Neural cell (in vitro differentiated cells): ENCODE measurements around the gene CDYL. TPM values are rescaled to one million over a fixed set of nuclear protein-coding genes. Genes with fewer than 3 reads are reported as not detected.

Experiments used
- H2AFZ ChIP-seq: fragments of 200-600, 300-800 bp; sonication (generic), shearing (Covaris generic); 2 replicates; pipeline ENCODE4 v1.6.0; 2014; ENCODE audit warnings: low read depth, mild to moderate bottlenecking, antibody characterized with exemption, low read length, moderate library complexity
- H3F3A ChIP-seq: fragments of 200-600 bp; shearing (Covaris generic); 2 replicates; pipeline ENCODE4 v1.6.1; 2016; ENCODE audit warnings: mild to moderate bottlenecking, moderate library complexity, mixed read lengths, antibody characterized with exemption, low read length; ENCODE audit not compliant: insufficient read depth, poor library complexity, severe bottlenecking
- H3K27ac ChIP-seq: fragments of 200-600, 300-800 bp; sonication (generic), shearing (Covaris generic); 2 replicates; pipeline ENCODE4 v1.5.1; 2014; ENCODE audit warnings: mild to moderate bottlenecking, low read length, moderate library complexity
- H3K27me3 ChIP-seq: fragments of 300-800, 200-600 bp; sonication (generic), shearing (Covaris generic); 2 replicates; pipeline ENCODE4 v1.6.0; 2014; ENCODE audit warnings: mild to moderate bottlenecking, low read depth, low read length, moderate library complexity; ENCODE audit not compliant: insufficient read depth
- H3K36me3 ChIP-seq: fragments of 300-800, 200-600 bp; sonication (generic), shearing (Covaris generic); 2 replicates; pipeline ENCODE4 v1.5.1; 2014; ENCODE audit warnings: mild to moderate bottlenecking, antibody characterized with exemption, low read length, moderate library complexity; ENCODE audit not compliant: insufficient read depth
- H3K4me2 ChIP-seq: fragments of 300-800, 200-600 bp; sonication (generic), shearing (Covaris generic); 2 replicates; pipeline ENCODE4 v1.6.0; 2014; ENCODE audit warnings: mild to moderate bottlenecking, low read length
- H3K4me3 ChIP-seq: fragments of 300-800, 200-600 bp; sonication (generic), shearing (Covaris generic); 2 replicates; pipeline ENCODE4 v1.5.1; 2014; ENCODE audit warnings: mild to moderate bottlenecking, low read length, moderate library complexity
- H3K79me2 ChIP-seq: fragments of 200-600 bp; shearing (Covaris generic); replicated peaks from 2 replicates; pipeline ENCODE4 v1.6.0; 2014; ENCODE audit warnings: mild to moderate bottlenecking, low read length, moderate library complexity; ENCODE audit not compliant: insufficient read depth
- H3K9ac ChIP-seq: fragments of 300-800, 200-600 bp; sonication (generic), shearing (Covaris generic); 2 replicates; pipeline ENCODE4 v1.6.1; 2016; ENCODE audit warnings: mild to moderate bottlenecking, low read length, mixed read lengths
- H3K9me2 ChIP-seq: fragments of 200-600 bp; shearing (Covaris generic); 2 replicates; pipeline ENCODE4 v1.6.1; 2016; ENCODE audit warnings: mild to moderate bottlenecking, low read length, mixed read lengths; ENCODE audit not compliant: insufficient read depth
- H3K9me3 ChIP-seq: fragments of 200-600, 300-800 bp; sonication (generic), shearing (Covaris generic); 2 replicates; pipeline ENCODE4 v1.6.1; 2016; ENCODE audit warnings: mild to moderate bottlenecking, mixed run types, low read length, moderate library complexity, mixed read lengths
- H4K20me1 ChIP-seq: fragments of 200-600 bp; shearing (Covaris generic); 2 replicates; pipeline ENCODE4 v1.6.1; 2016; ENCODE audit warnings: mild to moderate bottlenecking, mixed run types; ENCODE audit not compliant: insufficient read depth
- CTCF ChIP-seq: fragments of 450-650 bp; IDR thresholded peaks from 2 replicates; pipeline ENCODE4 v1.5.1; 2014; ENCODE audit warnings: antibody characterized with exemption, mild to moderate bottlenecking, moderate library complexity; ENCODE audit not compliant: poor library complexity, severe bottlenecking
- EP300 ChIP-seq: fragments of 450-650 bp; conservative IDR thresholded peaks from 2 replicates; pipeline ENCODE4 v1.6.1; 2014; ENCODE audit warnings: antibody characterized with exemption, mild to moderate bottlenecking, moderate library complexity; ENCODE audit not compliant: poor library complexity, severe bottlenecking
- EZH2 ChIP-seq: fragments of 200-600, 300-800 bp; shearing (Covaris generic), sonication (generic); IDR thresholded peaks from 2 replicates; pipeline ENCODE4 v1.6.1; 2014; ENCODE audit warnings: antibody characterized with exemption, low read length, borderline replicate concordance, mild to moderate bottlenecking; ENCODE audit not compliant: insufficient read depth, poor library complexity, severe bottlenecking
- MXI1 ChIP-seq: fragments of 450-650 bp; conservative IDR thresholded peaks from 2 replicates; pipeline ENCODE4 v1.6.1; 2014; ENCODE audit warnings: antibody characterized with exemption, mild to moderate bottlenecking; ENCODE audit not compliant: poor library complexity, severe bottlenecking
- POLR2AphosphoS5 ChIP-seq: IDR thresholded peaks from 2 replicates; pipeline ENCODE4 v1.6.1; 2012
- RAD21 ChIP-seq: fragments of 450-650 bp; conservative IDR thresholded peaks from 2 replicates; pipeline ENCODE4 v1.6.1; 2014; ENCODE audit warnings: antibody characterized with exemption, mild to moderate bottlenecking, moderate library complexity
- SMC3 ChIP-seq: fragments of 450-650 bp; conservative IDR thresholded peaks from 2 replicates; pipeline ENCODE4 v1.6.1; 2014; ENCODE audit warnings: antibody characterized with exemption, mild to moderate bottlenecking, moderate library complexity; ENCODE audit not compliant: poor library complexity
- TAF1 ChIP-seq: IDR thresholded peaks from 2 replicates; pipeline ENCODE4 v1.6.1; 2012; ENCODE audit warnings: low read depth
- polyA plus RNA-seq: library from polyadenylated mRNA; depleted of rRNA; stranded (reverse); fragments of >200 nt; gene quantifications from 2 replicates; pipeline ENCODE4 v1.2.3, GENCODE V29; 2014
- TF ChIP-seq, protein P1 (sequence below): IDR thresholded peaks from 2 replicates; pipeline ENCODE4 v1.6.1; 2012; ENCODE audit warnings: borderline replicate concordance

Gene CDYL
- polyA plus RNA-seq, 1 donor from 2014 or later: 5.2 TPM

- Histone ChIP-seq H3F3A (no peaks in the 10 kb centered on the region), H3K9me2 (no peaks in the 10 kb centered on the region), H2AFZ (no peak overlapping the region), H3K4me2 (no peak overlapping the region), H3K79me2 (peaks cover 35% of the 10 kb centered on the region), H3K9me3 (no peaks in the 10 kb centered on the region), H3K27me3 (no peaks in the 10 kb centered on the region), H3K27ac (no peak overlapping the region), H3K9ac (no peak overlapping the region), H3K4me3 (no peak overlapping the region), H3K36me3 (no peaks in the 10 kb centered on the region), H4K20me1 (no peaks in the 10 kb centered on the region)
- TF ChIP-seq, protein P1, sequence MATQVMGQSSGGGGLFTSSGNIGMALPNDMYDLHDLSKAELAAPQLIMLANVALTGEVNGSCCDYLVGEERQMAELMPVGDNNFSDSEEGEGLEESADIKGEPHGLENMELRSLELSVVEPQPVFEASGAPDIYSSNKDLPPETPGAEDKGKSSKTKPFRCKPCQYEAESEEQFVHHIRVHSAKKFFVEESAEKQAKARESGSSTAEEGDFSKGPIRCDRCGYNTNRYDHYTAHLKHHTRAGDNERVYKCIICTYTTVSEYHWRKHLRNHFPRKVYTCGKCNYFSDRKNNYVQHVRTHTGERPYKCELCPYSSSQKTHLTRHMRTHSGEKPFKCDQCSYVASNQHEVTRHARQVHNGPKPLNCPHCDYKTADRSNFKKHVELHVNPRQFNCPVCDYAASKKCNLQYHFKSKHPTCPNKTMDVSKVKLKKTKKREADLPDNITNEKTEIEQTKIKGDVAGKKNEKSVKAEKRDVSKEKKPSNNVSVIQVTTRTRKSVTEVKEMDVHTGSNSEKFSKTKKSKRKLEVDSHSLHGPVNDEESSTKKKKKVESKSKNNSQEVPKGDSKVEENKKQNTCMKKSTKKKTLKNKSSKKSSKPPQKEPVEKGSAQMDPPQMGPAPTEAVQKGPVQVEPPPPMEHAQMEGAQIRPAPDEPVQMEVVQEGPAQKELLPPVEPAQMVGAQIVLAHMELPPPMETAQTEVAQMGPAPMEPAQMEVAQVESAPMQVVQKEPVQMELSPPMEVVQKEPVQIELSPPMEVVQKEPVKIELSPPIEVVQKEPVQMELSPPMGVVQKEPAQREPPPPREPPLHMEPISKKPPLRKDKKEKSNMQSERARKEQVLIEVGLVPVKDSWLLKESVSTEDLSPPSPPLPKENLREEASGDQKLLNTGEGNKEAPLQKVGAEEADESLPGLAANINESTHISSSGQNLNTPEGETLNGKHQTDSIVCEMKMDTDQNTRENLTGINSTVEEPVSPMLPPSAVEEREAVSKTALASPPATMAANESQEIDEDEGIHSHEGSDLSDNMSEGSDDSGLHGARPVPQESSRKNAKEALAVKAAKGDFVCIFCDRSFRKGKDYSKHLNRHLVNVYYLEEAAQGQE: no peak
- TF ChIP-seq POLR2AphosphoS5 (no peak), EP300 (no peak), CTCF (no peak), EZH2 (no peak), RAD21 (no peak), MXI1 (no peak), TAF1 (no peak), SMC3 (no peak)
Observed at GRCh38 chr6:4801491-4802110, 25.4 kb downstream of the CDYL start.

GRCh38 chr6:4802312-4802935 lies 26.2 kb downstream of the CDYL start:
- H3K36me3 ChIP-seq: no peaks in the 10 kb centered on the region
- H2AFZ ChIP-seq: no peak overlapping the region
- H3K27ac ChIP-seq: no peak overlapping the region
- no peak overlapping the region for H3K4me2 ChIP-seq
- no peaks in the 10 kb centered on the region for H3K27me3 ChIP-seq
- no peak overlapping the region for H3K9ac ChIP-seq
- H4K20me1 ChIP-seq: no peaks in the 10 kb centered on the region
- H3K9me3 ChIP-seq: no peaks in the 10 kb centered on the region
- no peak overlapping the region for H3K4me3 ChIP-seq
- peaks cover 39% of the 10 kb centered on the region for H3K79me2 ChIP-seq
- H3F3A ChIP-seq: no peaks in the 10 kb centered on the region
- no peak for TF ChIP-seq POLR2AphosphoS5
- no peaks in the 10 kb centered on the region for H3K9me2 ChIP-seq
